Measurements from ENCODE around the gene CTNNA2.

The CTNNA2 gene

GRCh38 chr2:80380736-80381135, 867.9 kb downstream of the CTNNA2 start:
- H3K9me3 ChIP-seq (ENCODE audit: insufficient read depth, low read length, severe bottlenecking) = no peaks in the 10 kb centered on the region
- H2AFZ ChIP-seq (ENCODE audit: low read depth, low read length) = no peak overlapping the region
- no peak overlapping the region for H3K4me3 ChIP-seq (ENCODE audit: low read depth in 1 of 2, low read length in 2 of 2)
- H3K27me3 ChIP-seq (ENCODE audit: insufficient read depth, low read length, poor library complexity) = no peaks in the 10 kb centered on the region
- H3K36me3 ChIP-seq (ENCODE audit: insufficient read depth, low read length) = no peaks in the 10 kb centered on the region
- no peak overlapping the region for H3K9ac ChIP-seq (ENCODE audit: low read depth, low read length)
- ATAC-seq (ENCODE audit: insufficient read depth, low read depth) (no peak), DNase-seq (no peak)
- H3K4me1 ChIP-seq (ENCODE audit: insufficient read depth, low read length) = no peaks in the 10 kb centered on the region
- TF ChIP-seq EZH2 (IDR thresholded peaks at IDR 0.05; ENCODE audit: borderline replicate concordance, low read depth, low read length, severe bottlenecking) (no peak), CTCF (IDR thresholded peaks at IDR 0.05; ENCODE audit: borderline replicate concordance, extremely low read depth, low read length, poor library complexity, severe bottlenecking) (no peak)
- H3K79me2 ChIP-seq (ENCODE audit: insufficient read depth, low read length) = no peaks in the 10 kb centered on the region
- no peak overlapping the region for H3K4me2 ChIP-seq (ENCODE audit: insufficient read depth, low read length)
- no peaks in the 10 kb centered on the region for H4K20me1 ChIP-seq (ENCODE audit: insufficient read depth, low read length)
- H3K27ac ChIP-seq (ENCODE audit: low read length) = no peak overlapping the region

DNA sequence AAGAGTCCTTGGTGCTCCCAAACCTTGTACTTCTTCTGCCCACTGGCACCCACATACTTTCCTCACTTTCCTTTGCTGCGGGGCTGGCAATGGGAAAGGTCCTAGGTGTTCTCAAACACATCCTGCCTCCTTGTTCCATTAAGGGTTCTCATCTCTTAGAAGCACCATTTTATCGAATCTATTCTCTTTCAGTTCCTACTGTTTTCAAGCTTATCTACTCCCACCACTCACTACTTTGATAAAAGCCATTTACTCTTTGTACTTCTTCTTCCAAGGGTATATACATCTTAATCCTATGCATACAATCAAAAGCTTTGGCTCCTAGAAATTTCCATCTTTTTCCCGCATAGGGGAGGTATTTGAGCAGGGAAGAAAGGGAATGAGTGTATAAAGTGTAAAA, 868.8 kb downstream of the CTNNA2 start:
- H2AFZ ChIP-seq (ENCODE audit: low read depth, low read length) = no peak overlapping the region
- no peaks in the 10 kb centered on the region for H3K36me3 ChIP-seq (ENCODE audit: insufficient read depth, low read length)
- H3K79me2 ChIP-seq (ENCODE audit: insufficient read depth, low read length) = no peaks in the 10 kb centered on the region
- no peaks in the 10 kb centered on the region for H3K27me3 ChIP-seq (ENCODE audit: insufficient read depth, low read length, poor library complexity)
- no peaks in the 10 kb centered on the region for H3K9me3 ChIP-seq (ENCODE audit: insufficient read depth, low read length, severe bottlenecking)
- ATAC-seq (ENCODE audit: insufficient read depth, low read depth) = no peak
- H3K4me3 ChIP-seq (ENCODE audit: low read depth in 1 of 2, low read length in 2 of 2) = no peak overlapping the region
- H3K4me2 ChIP-seq (ENCODE audit: insufficient read depth, low read length) = no peak overlapping the region
- no peak for DNase-seq
- H4K20me1 ChIP-seq (ENCODE audit: insufficient read depth, low read length) = no peaks in the 10 kb centered on the region
- H3K27ac ChIP-seq (ENCODE audit: low read length) = no peak overlapping the region
- H3K4me1 ChIP-seq (ENCODE audit: insufficient read depth, low read length) = no peaks in the 10 kb centered on the region
- no peak overlapping the region for H3K9ac ChIP-seq (ENCODE audit: low read depth, low read length)
- TF ChIP-seq EZH2 (IDR thresholded peaks at IDR 0.05; ENCODE audit: borderline replicate concordance, low read depth, low read length, severe bottlenecking) = no peak
- no peak for TF ChIP-seq CTCF (IDR thresholded peaks at IDR 0.05; ENCODE audit: borderline replicate concordance, extremely low read depth, low read length, poor library complexity, severe bottlenecking)

- no peak overlapping the region for H3K9ac ChIP-seq (ENCODE audit: low read depth, low read length)
- ATAC-seq (ENCODE audit: insufficient read depth, low read depth) (no peak), DNase-seq (no peak)
- H3K36me3 ChIP-seq (ENCODE audit: insufficient read depth, low read length) = no peaks in the 10 kb centered on the region
- TF ChIP-seq EZH2 (IDR thresholded peaks at IDR 0.05; ENCODE audit: borderline replicate concordance, low read depth, low read length, severe bottlenecking) = no peak
- no peak for TF ChIP-seq CTCF (IDR thresholded peaks at IDR 0.05; ENCODE audit: borderline replicate concordance, extremely low read depth, low read length, poor library complexity, severe bottlenecking)
- H3K27ac ChIP-seq (ENCODE audit: low read length) = no peak overlapping the region
- H3K27me3 ChIP-seq (ENCODE audit: insufficient read depth, low read length, poor library complexity) = no peaks in the 10 kb centered on the region
- no peak overlapping the region for H3K4me3 ChIP-seq (ENCODE audit: low read depth in 1 of 2, low read length in 2 of 2)
- no peaks in the 10 kb centered on the region for H4K20me1 ChIP-seq (ENCODE audit: insufficient read depth, low read length)
- H2AFZ ChIP-seq (ENCODE audit: low read depth, low read length) = no peak overlapping the region
- no peaks in the 10 kb centered on the region for H3K4me1 ChIP-seq (ENCODE audit: insufficient read depth, low read length)
- no peak overlapping the region for H3K4me2 ChIP-seq (ENCODE audit: insufficient read depth, low read length)
- H3K9me3 ChIP-seq (ENCODE audit: insufficient read depth, low read length, severe bottlenecking) = no peaks in the 10 kb centered on the region
- H3K79me2 ChIP-seq (ENCODE audit: insufficient read depth, low read length) = no peaks in the 10 kb centered on the region
Measured at GRCh38 chr2:80392441-80392840, 879.6 kb downstream of the CTNNA2 start.

GRCh38 chr2:80393991-80394390, 881.1 kb downstream of the CTNNA2 start:
- Histone ChIP-seq H3K79me2 (ENCODE audit: insufficient read depth, low read length) (no peaks in the 10 kb centered on the region), H3K4me3 (ENCODE audit: low read depth in 1 of 2, low read length in 2 of 2) (no peak overlapping the region), H3K9ac (ENCODE audit: low read depth, low read length) (no peak overlapping the region), H3K36me3 (ENCODE audit: insufficient read depth, low read length) (no peaks in the 10 kb centered on the region), H3K27ac (ENCODE audit: low read length) (no peak overlapping the region), H4K20me1 (ENCODE audit: insufficient read depth, low read length) (no peaks in the 10 kb centered on the region), H3K27me3 (ENCODE audit: insufficient read depth, low read length, poor library complexity) (no peaks in the 10 kb centered on the region), H3K9me3 (ENCODE audit: insufficient read depth, low read length, severe bottlenecking) (no peaks in the 10 kb centered on the region), H3K4me2 (ENCODE audit: insufficient read depth, low read length) (no peak overlapping the region), H2AFZ (ENCODE audit: low read depth, low read length) (no peak overlapping the region), H3K4me1 (ENCODE audit: insufficient read depth, low read length) (no peaks in the 10 kb centered on the region)
- ATAC-seq (ENCODE audit: insufficient read depth, low read depth) (no peak), DNase-seq (no peak)
- no peak for TF ChIP-seq CTCF (IDR thresholded peaks at IDR 0.05; ENCODE audit: borderline replicate concordance, extremely low read depth, low read length, poor library complexity, severe bottlenecking)
- no peak for TF ChIP-seq EZH2 (IDR thresholded peaks at IDR 0.05; ENCODE audit: borderline replicate concordance, low read depth, low read length, severe bottlenecking)
